ENCODE measurements around the gene PEX14. TPM values are rescaled to one million over a fixed set of nuclear protein-coding genes. Genes with fewer than 3 reads are reported as not detected.
A peak's percentile ranks its signal among the peaks of the same experiment; 100 is the strongest.
"Not testable (repeated sequence)": the region's sequence is repeated elsewhere in the genome, so short reads cannot be mapped to it uniquely, and the experiment has no call there.

Gene PEX14
- polyA plus RNA-seq, 1 donor from 2014 or later = 13.5 TPM

DNA sequence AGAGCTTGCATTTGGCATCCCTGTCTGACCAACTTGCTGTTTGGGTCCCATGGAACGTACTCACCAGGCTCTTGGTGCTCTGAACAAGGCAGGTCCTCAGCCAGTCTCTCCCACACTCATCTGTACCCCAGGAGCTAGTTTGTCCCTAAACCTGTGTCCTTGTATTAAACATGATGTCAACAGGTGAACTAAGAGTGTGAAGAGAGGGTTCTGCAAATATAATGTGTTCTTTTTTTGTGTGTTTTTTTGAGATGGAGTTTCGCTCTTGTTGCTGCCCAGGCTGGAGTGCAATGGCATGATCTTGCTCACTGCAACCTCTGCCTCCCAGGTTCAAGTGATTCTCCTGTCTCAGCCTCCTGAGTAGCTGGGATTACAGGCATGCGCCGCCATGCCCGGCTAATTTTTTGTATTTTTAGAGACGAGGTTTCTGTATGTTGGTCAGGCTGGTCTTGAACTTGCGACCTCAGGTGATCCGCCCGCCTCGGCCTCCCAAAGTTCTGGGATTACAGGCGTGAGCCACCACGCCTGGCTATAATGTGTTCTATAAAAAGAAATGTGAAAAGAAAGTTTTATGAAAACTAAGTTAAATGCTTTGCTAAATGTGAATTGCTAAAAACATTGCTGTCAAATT is 31.4 kb downstream of the PEX14 start:
- H3K4me2 ChIP-seq (ENCODE audit: low read length); H3K36me3 ChIP-seq (ENCODE audit: insufficient read depth, low read length); H3F3A ChIP-seq (ENCODE audit: insufficient read depth, low read length, poor library complexity, severe bottlenecking); H3K9ac ChIP-seq (ENCODE audit: low read length); H3K79me2 ChIP-seq (replicated peaks; ENCODE audit: insufficient read depth, low read length); H3K27ac ChIP-seq (ENCODE audit: low read length); H3K9me3 ChIP-seq (ENCODE audit: low read length); H3K4me3 ChIP-seq (ENCODE audit: low read length); H3K27me3 ChIP-seq (ENCODE audit: insufficient read depth, low read depth, low read length); H2AFZ ChIP-seq (ENCODE audit: low read depth, low read length); H4K20me1 ChIP-seq (ENCODE audit: insufficient read depth); H3K9me2 ChIP-seq (ENCODE audit: insufficient read depth, low read length): not testable (repeated sequence)

DNA sequence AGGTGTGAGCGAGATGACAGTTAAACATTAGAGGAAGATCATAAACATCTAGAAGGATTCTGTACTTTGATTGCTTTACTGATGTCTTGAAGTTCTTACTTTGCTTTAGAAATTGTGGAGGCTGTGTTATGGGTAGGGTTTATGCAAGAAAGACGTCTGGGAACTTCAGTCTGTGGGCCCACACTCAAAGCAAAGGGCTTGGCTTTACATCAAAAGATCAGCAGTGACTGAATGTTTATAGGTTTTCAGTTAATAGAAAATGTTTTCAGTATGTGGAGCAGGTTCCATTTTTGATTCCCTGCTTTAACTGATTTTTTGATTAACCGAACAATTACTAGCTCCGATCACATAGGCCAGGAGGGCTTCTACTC is 31.9 kb downstream of the PEX14 start:
- no peaks in the 10 kb centered on the region for H4K20me1 ChIP-seq (ENCODE audit: insufficient read depth)
- no peak overlapping the region for H3K4me2 ChIP-seq (ENCODE audit: low read length)
- no peaks in the 10 kb centered on the region for H3F3A ChIP-seq (ENCODE audit: insufficient read depth, low read length, poor library complexity, severe bottlenecking)
- peak overlapping the region; percentile 19 for H2AFZ ChIP-seq (ENCODE audit: low read depth, low read length)
- H3K9ac ChIP-seq (ENCODE audit: low read length) = peak overlapping the region; percentile 57
- TF ChIP-seq EZH2 (IDR thresholded peaks at IDR 0.05; ENCODE audit: borderline replicate concordance, insufficient read depth, low read length, poor library complexity, severe bottlenecking) = no peak
- peaks cover 9% of the 10 kb centered on the region for H3K79me2 ChIP-seq (replicated peaks; ENCODE audit: insufficient read depth, low read length)
- H3K4me3 ChIP-seq (ENCODE audit: low read length) = peak overlapping the region; percentile 32
- H3K9me3 ChIP-seq (ENCODE audit: low read length) = no peaks in the 10 kb centered on the region
- H3K27me3 ChIP-seq (ENCODE audit: insufficient read depth, low read depth, low read length) = no peaks in the 10 kb centered on the region
- no peaks in the 10 kb centered on the region for H3K9me2 ChIP-seq (ENCODE audit: insufficient read depth, low read length)
- no peaks in the 10 kb centered on the region for H3K36me3 ChIP-seq (ENCODE audit: insufficient read depth, low read length)
- peak overlapping the region; percentile 75 for H3K27ac ChIP-seq (ENCODE audit: low read length)

- Histone ChIP-seq H3F3A (ENCODE audit: insufficient read depth, low read length, poor library complexity, severe bottlenecking) (no peaks in the 10 kb centered on the region), H3K27ac (ENCODE audit: low read length) (peak overlapping the region; percentile 75), H3K79me2 (replicated peaks; ENCODE audit: insufficient read depth, low read length) (peaks cover 9% of the 10 kb centered on the region), H2AFZ (ENCODE audit: low read depth, low read length) (peak overlapping the region; percentile 19), H3K27me3 (ENCODE audit: insufficient read depth, low read depth, low read length) (no peaks in the 10 kb centered on the region), H3K9me3 (ENCODE audit: low read length) (no peaks in the 10 kb centered on the region), H3K4me2 (ENCODE audit: low read length) (no peak overlapping the region), H4K20me1 (ENCODE audit: insufficient read depth) (no peaks in the 10 kb centered on the region), H3K9ac (ENCODE audit: low read length) (peak overlapping the region; percentile 57), H3K4me3 (ENCODE audit: low read length) (peak overlapping the region; percentile 32), H3K9me2 (ENCODE audit: insufficient read depth, low read length) (no peaks in the 10 kb centered on the region), H3K36me3 (ENCODE audit: insufficient read depth, low read length) (no peaks in the 10 kb centered on the region)
- TF ChIP-seq POLR2AphosphoS5 (IDR thresholded peaks at IDR 0.05) = peak; percentile 65
- peak; percentile 84 for TF ChIP-seq SMC3 (conservative IDR thresholded peaks at IDR 0.05; ENCODE audit: poor library complexity)
- no peak for TF ChIP-seq REST (IDR thresholded peaks at IDR 0.05; ENCODE audit: borderline replicate concordance)
- TF ChIP-seq EP300 (conservative IDR thresholded peaks at IDR 0.05; ENCODE audit: poor library complexity, severe bottlenecking) = peak; percentile 53
- TF ChIP-seq CTCF (IDR thresholded peaks at IDR 0.05; ENCODE audit: poor library complexity, severe bottlenecking) = peak; percentile 98
- peak; percentile 90 for TF ChIP-seq RAD21 (conservative IDR thresholded peaks at IDR 0.05)
- peak; percentile 28 for TF ChIP-seq MXI1 (conservative IDR thresholded peaks at IDR 0.05; ENCODE audit: poor library complexity, severe bottlenecking)
- TF ChIP-seq EZH2 (IDR thresholded peaks at IDR 0.05; ENCODE audit: borderline replicate concordance, insufficient read depth, low read length, poor library complexity, severe bottlenecking) = no peak
- no peak for TF ChIP-seq TAF1 (IDR thresholded peaks at IDR 0.05; ENCODE audit: low read depth)
Observed at GRCh38 chr1:10507111-10507879, 32.5 kb downstream of the PEX14 start.
